IMR-90 (cell line): ENCODE measurements around the gene WNT3. TPM values are rescaled to one million over a fixed set of nuclear protein-coding genes. Genes with fewer than 3 reads are reported as not detected.

ENCODE experiments used
- ATAC-seq: fragments of 200-7000 bp; cut with Tn5 transposase; 2 replicates; pipeline ENCODE4 v1.9.1; 2020; ENCODE audit warnings: low read depth, mild to moderate bottlenecking, moderate library complexity
- BruUV-seq: library from RNA; stranded (reverse); fragments of 400-500 nt; replicated peaks from 2 replicates; lab custom pipeline; 2021; lab: Mats Ljungman, UMichigan
- CTCF ChIA-PET: fragments of 300-600 bp; formaldehyde crosslinking; extraction: SDS; loops from one replicate; lab custom pipeline; 2021; ENCODE audit warnings: antibody characterized with exemption; lab: Yijun Ruan, JAX
- POLR2A ChIA-PET: fragments of 300-600 bp; sonication (Branson Sonifier 250); formaldehyde crosslinking; loops from one replicate; lab custom pipeline; 2022; ENCODE audit warnings: antibody characterized with exemption; ENCODE audit not compliant: unreplicated experiment; lab: Charles Lee
- DNase-seq: peaks from one replicate; pipeline ENCODE4 v3.0.0; 2013
- H2AFZ ChIP-seq: replicated peaks from 2 replicates; pipeline ENCODE3; 2013; ENCODE audit warnings: low read length, mild to moderate bottlenecking; ENCODE audit not compliant: poor library complexity
- H2AK5ac ChIP-seq: 2 replicates; pipeline ENCODE4 v1.6.1; 2013; ENCODE audit warnings: low read depth, low read length, inconsistent platforms
- H2AK9ac ChIP-seq: replicated peaks from 2 replicates; pipeline ENCODE3; 2013; ENCODE audit warnings: mild to moderate bottlenecking, low read depth, low read length, moderate library complexity; ENCODE audit not compliant: poor library complexity
- H2BK120ac ChIP-seq: 2 replicates; pipeline ENCODE4 v1.6.1; 2013; ENCODE audit warnings: low read depth, low read length, inconsistent platforms
- H2BK15ac ChIP-seq: 3 replicates; pipeline ENCODE4 v1.6.1; 2013; ENCODE audit warnings: low read depth, low read length, inconsistent platforms
- H2BK20ac ChIP-seq: 2 replicates; pipeline ENCODE4 v1.6.1; 2013; ENCODE audit warnings: low read depth, mild to moderate bottlenecking, inconsistent platforms, low read length, moderate library complexity
- H2BK5ac ChIP-seq: 2 replicates; pipeline ENCODE4 v1.6.1; 2013; ENCODE audit warnings: mild to moderate bottlenecking, low read depth, low read length, inconsistent platforms; ENCODE audit not compliant: poor library complexity, severe bottlenecking
- H3K14ac ChIP-seq: replicated peaks from 2 replicates; pipeline ENCODE4 v1.6.1; 2013; ENCODE audit warnings: low read depth, low read length, inconsistent platforms
- H3K18ac ChIP-seq: 2 replicates; pipeline ENCODE4 v1.6.1; 2013; ENCODE audit warnings: low read depth, low read length, control low read depth
- H3K23ac ChIP-seq: 2 replicates; pipeline ENCODE4 v1.6.1; 2013; ENCODE audit warnings: low read depth, low read length, inconsistent platforms
- H3K27ac ChIP-seq: 2 replicates; pipeline ENCODE4 v1.5.1; 2013; ENCODE audit warnings: mild to moderate bottlenecking, control low read depth, low read length; ENCODE audit not compliant: insufficient read depth
- H3K27me3 ChIP-seq: 2 replicates; pipeline ENCODE4 v1.6.1; 2013; ENCODE audit warnings: low read length; ENCODE audit not compliant: control insufficient read depth, insufficient read depth
- H3K36me3 ChIP-seq: 2 replicates; pipeline ENCODE4 v1.6.1; 2013; ENCODE audit warnings: low read length, mixed read lengths; ENCODE audit not compliant: control insufficient read depth, insufficient read depth
- H3K4ac ChIP-seq: 2 replicates; pipeline ENCODE4 v1.6.1; 2013; ENCODE audit warnings: low read depth, low read length, inconsistent platforms
- H3K4me1 ChIP-seq: 2 replicates; pipeline ENCODE4 v1.6.1; 2013; ENCODE audit warnings: low read length, mixed read lengths; ENCODE audit not compliant: control insufficient read depth, insufficient read depth
- H3K4me2 ChIP-seq: 2 replicates; pipeline ENCODE4 v1.6.1; 2013; ENCODE audit warnings: low read depth, mild to moderate bottlenecking, control low read depth, low read length, moderate library complexity
- H3K4me3 ChIP-seq: 2 replicates; pipeline ENCODE4 v1.5.1; 2013; ENCODE audit warnings: low read depth, mild to moderate bottlenecking, control low read depth, low read length, moderate library complexity; ENCODE audit not compliant: insufficient read depth
- H3K56ac ChIP-seq: 2 replicates; pipeline ENCODE4 v1.6.1; 2013; ENCODE audit warnings: low read length, inconsistent platforms; ENCODE audit not compliant: insufficient read depth; ENCODE audit errors: extremely low read depth
- H3K79me1 ChIP-seq, 2 experiments: 2 replicates each; pipeline ENCODE4 v1.6.1; 2013; ENCODE audit warnings: low read length in 2 of 2, inconsistent platforms in 1 of 2, low read depth in 1 of 2
- H3K9ac ChIP-seq: 2 replicates; pipeline ENCODE4 v1.6.1; 2013; ENCODE audit warnings: low read depth, low read length, control low read depth
- H3K9me1 ChIP-seq: 2 replicates; pipeline ENCODE4 v1.6.1; 2013; ENCODE audit warnings: low read length, inconsistent platforms; ENCODE audit not compliant: insufficient read depth
- H3K9me3 ChIP-seq: 2 replicates; pipeline ENCODE4 v1.6.1; 2013; ENCODE audit warnings: low read length; ENCODE audit not compliant: control insufficient read depth, insufficient read depth
- H4K20me1 ChIP-seq: 2 replicates; pipeline ENCODE4 v1.6.1; 2013; ENCODE audit warnings: low read length, inconsistent platforms; ENCODE audit not compliant: insufficient read depth
- H4K5ac ChIP-seq: 2 replicates; pipeline ENCODE4 v1.6.1; 2013; ENCODE audit warnings: mild to moderate bottlenecking, low read depth, low read length, control low read depth
- H4K8ac ChIP-seq, 2 experiments: 2 replicates each; pipeline ENCODE4 v1.6.1; 2013; ENCODE audit warnings: low read depth in 2 of 2, low read length in 2 of 2, control low read depth in 1 of 2, inconsistent platforms in 1 of 2
- H4K91ac ChIP-seq: 2 replicates; pipeline ENCODE4 v1.6.1; 2013; ENCODE audit warnings: low read depth, low read length, inconsistent platforms; ENCODE audit not compliant: insufficient read depth
- BHLHE40 ChIP-seq: fragments of 150-350 bp; IDR thresholded peaks from 2 replicates; pipeline ENCODE4 v1.6.1; 2016; ENCODE audit warnings: mild to moderate bottlenecking, low read depth, low read length
- CEBPB ChIP-seq: IDR thresholded peaks from 2 replicates; pipeline ENCODE4 v1.6.1; 2012; ENCODE audit warnings: low read depth, low read length, improper control_type of control experiment
- CHD1 ChIP-seq: IDR thresholded peaks from 2 replicates; pipeline ENCODE4 v1.6.1; 2012; ENCODE audit warnings: low read depth, low read length, improper control_type of control experiment
- CTCF ChIP-seq: conservative IDR thresholded peaks from 2 replicates; pipeline ENCODE4 v1.5.1; 2012; ENCODE audit warnings: mild to moderate bottlenecking, low read depth, low read length, improper control_type of control experiment
- ELK1 ChIP-seq: fragments of 150-350 bp; IDR thresholded peaks from 2 replicates; pipeline ENCODE4 v1.6.1; 2016; ENCODE audit warnings: low read depth, mild to moderate bottlenecking, low read length, moderate library complexity, borderline replicate concordance
- FOS ChIP-seq: fragments of 150-350 bp; IDR thresholded peaks from 2 replicates; pipeline ENCODE4 v1.6.1; 2016; ENCODE audit warnings: low read depth, low read length
- MAZ ChIP-seq: IDR thresholded peaks from 2 replicates; pipeline ENCODE4 v1.6.1; 2012; ENCODE audit warnings: low read depth, mild to moderate bottlenecking, low read length, improper control_type of control experiment, moderate library complexity, borderline replicate concordance
- MXI1 ChIP-seq: IDR thresholded peaks from 2 replicates; pipeline ENCODE4 v1.6.1; 2012; ENCODE audit warnings: low read depth, mild to moderate bottlenecking, low read length, moderate library complexity, borderline replicate concordance
- NFE2L2 ChIP-seq: fragments of 150-350 bp; IDR thresholded peaks from 2 replicates; pipeline ENCODE4 v1.6.1; 2016; ENCODE audit warnings: low read depth, mild to moderate bottlenecking, low read length
- POLR2A ChIP-seq: IDR thresholded peaks from 2 replicates; pipeline ENCODE4 v1.6.1; 2012; ENCODE audit warnings: mild to moderate bottlenecking, low read depth, low read length
- RAD21 ChIP-seq: IDR thresholded peaks from 2 replicates; pipeline ENCODE4 v1.6.1; 2012; ENCODE audit warnings: low read length, improper control_type of control experiment
- RCOR1 ChIP-seq: IDR thresholded peaks from 2 replicates; pipeline ENCODE4 v1.6.1; 2012; ENCODE audit warnings: mild to moderate bottlenecking, low read length, improper control_type of control experiment; ENCODE audit not compliant: insufficient replicate concordance
- RFX5 ChIP-seq: IDR thresholded peaks from 2 replicates; pipeline ENCODE4 v1.8.0; 2012; ENCODE audit warnings: low read depth, mild to moderate bottlenecking, low read length, moderate library complexity
- dilution Hi-C: fragments of 300-500 bp; cut with HindIII; formaldehyde crosslinking; loops from one replicate; pipeline ENCODE4 v1.14.3; 2018; ENCODE audit warnings: low sequenced_read_pairs; ENCODE audit not compliant: unreplicated experiment
- in situ Hi-C: fragments of 300-500 bp; cut with MboI; formaldehyde crosslinking; loops from 3 replicates; pipeline ENCODE4 v1.14.3; 2019; ENCODE audit warnings: low sequenced_read_pairs, inconsistent platforms, mixed read lengths
- intact Hi-C: fragments of 100-400 bp; cut with micrococcal nuclease; formaldehyde crosslinking; loops from 2 replicates; pipeline ENCODE4 v1.10.0; 2022
- polyA plus RNA-seq, 3 experiments: library from polyadenylated mRNA; depleted of rRNA; stranded (reverse); fragments of >200 nt; gene quantifications; 2 replicates each; pipeline ENCODE4 v1.2.3, GENCODE V29; 2012; ENCODE audit warnings: low replicate concordance in 1 of 3
- total RNA-seq: library from RNA; depleted of rRNA; stranded (reverse); fragments of >200 nt; gene quantifications from 2 replicates; pipeline ENCODE4 v1.2.3, GENCODE V29; 2012

WNT3 gene
- total and polyA plus RNA-seq, 2 of the 4 experiments (the other 2 are of a cell fraction) = 0.72 to 1.0 TPM

- Histone ChIP-seq H3K4me2 (no peak overlapping the region), H3K23ac (no peak overlapping the region), H2AFZ (no peak overlapping the region), H2BK20ac (no peak overlapping the region), H3K4me3 (no peak overlapping the region), H4K5ac (no peak overlapping the region), H3K9ac (no peak overlapping the region), H4K91ac (no peak overlapping the region), H4K8ac (no peak overlapping the region), H3K27me3 (peaks cover 44% of the 10 kb centered on the region), H2BK5ac (no peak overlapping the region), H2BK120ac (no peak overlapping the region), H3K9me1 (no peaks in the 10 kb centered on the region; the same call in 1 of the 2 replicates), H2AK5ac (no peak overlapping the region), H3K27ac (no peak overlapping the region), H3K9me3 (no peaks in the 10 kb centered on the region; the same call in 1 of the 2 replicates), H3K36me3 (no peaks in the 10 kb centered on the region), H3K14ac (no peak overlapping the region), H3K56ac (no peak overlapping the region), H3K79me1 (no peaks in the 10 kb centered on the region), H2AK9ac (no peak overlapping the region), H3K4ac (no peak overlapping the region), H2BK15ac (no peak overlapping the region), H3K4me1 (peaks cover 4% of the 10 kb centered on the region; the same call in 1 of the 2 replicates), H3K18ac (no peak overlapping the region), H4K20me1 (no peaks in the 10 kb centered on the region)
- no TSS peak for BruUV-seq
- TF ChIP-seq MXI1 = no peak
- TF ChIP-seq CEBPB = no peak
- no peak for TF ChIP-seq POLR2A
- no peak for TF ChIP-seq BHLHE40
- TF ChIP-seq FOS = no peak
- TF ChIP-seq RCOR1 = no peak
- TF ChIP-seq CHD1 = no peak
- TF ChIP-seq MAZ = no peak
- TF ChIP-seq RAD21 = no peak
- TF ChIP-seq CTCF = no peak
- TF ChIP-seq NFE2L2 = no peak
- TF ChIP-seq ELK1 = no peak
- TF ChIP-seq RFX5 = no peak
- ChIA-PET POLR2A (no interaction called here), CTCF (no interaction called here)
- in situ Hi-C loops (loop anchor here (25.0 kb wide), 1 partner anchor 146 kb away; no protein-coding TSS in a partner anchor), dilution Hi-C loops (no loop called here), intact Hi-C loops (no loop called here)
- ATAC-seq (no peak), DNase-seq (no peak)
These were observed 48.3 kb upstream of the WNT3 start for GRCh38 chr17:46866747-46867146.
